Urothelium cell line (cell line): Measurements from ENCODE around the gene NFIX.

ENCODE experiments used
- DNase-seq: peaks from one replicate; pipeline ENCODE4 v3.0.0; 2011; ENCODE audit warnings: low spot score, mixed read lengths
- FAIRE-seq: peaks from 2 replicates; lab custom pipeline; 2011; peaks lifted over from hg19 to GRCh38; lab: Jason Lieb, UNC

Gene NFIX

GRCh38 chr19:13099073-13099999 lies 104.1 kb downstream of the NFIX start:
- no peak for DNase-seq

GRCh38 chr19:13100031-13100588 lies 104.8 kb downstream of the NFIX start:
- no peak for FAIRE-seq
- no peak for DNase-seq

More at GRCh38 chr19:13099073-13099999, 104.1 kb downstream of the NFIX start:
- FAIRE-seq: no peak

GRCh38 chr19:13100841-13101589 lies 105.7 kb downstream of the NFIX start:
- FAIRE-seq: no peak
- no peak for DNase-seq

- DNase-seq: no peak
- no peak for FAIRE-seq
These were observed 106.5 kb downstream of the NFIX start for GRCh38 chr19:13101590-13102415.

GRCh38 chr19:13102416-13102665 lies 107.1 kb downstream of the NFIX start:
- no peak for FAIRE-seq
- DNase-seq: no peak

GRCh38 chr19:13102666-13103580 lies 107.6 kb downstream of the NFIX start, which contains the start of gene LYL1:
LYL1 (minus strand) TSS chr19:13102858; CDS start chr19:13101171, 1,687 bp downstream.
- DNase-seq (no peak), FAIRE-seq (no peak)

GRCh38 chr19:13103581-13104359 lies 108.5 kb downstream of the NFIX start:
- DNase-seq (no peak), FAIRE-seq (no peak)

- FAIRE-seq (no peak), DNase-seq (no peak)
These were observed 109.1 kb downstream of the NFIX start for GRCh38 chr19:13104360-13104847.

GRCh38 chr19:13104848-13105711 lies 109.8 kb downstream of the NFIX start:
- DNase-seq: no peak
- FAIRE-seq: no peak

- DNase-seq (no peak), FAIRE-seq (no peak)
These were observed 114.3 kb downstream of the NFIX start for GRCh38 chr19:13109361-13110098.

- FAIRE-seq: no peak
These were observed 114.9 kb downstream of the NFIX start for GRCh38 chr19:13110099-13110610.

GRCh38 chr19:13112555-13112954 lies 117.3 kb downstream of the NFIX start:
- DNase-seq: no peak
- FAIRE-seq: no peak

More at GRCh38 chr19:13110099-13110610, 114.9 kb downstream of the NFIX start:
- no peak for DNase-seq

- DNase-seq: no peak
- no peak for FAIRE-seq
These were observed 120.6 kb downstream of the NFIX start for GRCh38 chr19:13115936-13116281.

- FAIRE-seq (no peak), DNase-seq (peak; percentile 87)
These were observed 121.3 kb downstream of the NFIX start, which contains the start of gene TRMT1 for GRCh38 chr19:13116282-13117175. TRMT1 (minus strand) TSS chr19:13116740; CDS start chr19:13116399, 341 bp downstream.

GRCh38 chr19:13117176-13117771 lies 122.0 kb downstream of the NFIX start:
- DNase-seq: no peak
- FAIRE-seq: no peak
